ELR (cell line): ENCODE measurements around the gene LLGL2.
A peak's percentile ranks its signal among the peaks of the same experiment; 100 is the strongest.

ENCODE experiments used
- DNase-seq: peaks from one replicate; pipeline ENCODE4 v3.0.0-alpha.2; 2015; ENCODE audit warnings: low read depth

Gene LLGL2

GRCh38 chr17:75523647-75524046 lies 1.9 kb upstream of the LLGL2 start:
- no peak for DNase-seq

GRCh38 chr17:75524269-75524969 lies 1.1 kb upstream of the LLGL2 start:
- DNase-seq = no peak

- no peak for DNase-seq
These were observed 483 bp downstream of the LLGL2 start for GRCh38 chr17:75525806-75526554.

- DNase-seq = no peak
These were observed 1.2 kb downstream of the LLGL2 start for GRCh38 chr17:75526555-75527270.

GRCh38 chr17:75530837-75531720 lies 5.6 kb downstream of the LLGL2 start:
- no peak for DNase-seq

- DNase-seq = peak; percentile 26
These were observed 6.2 kb downstream of the LLGL2 start for GRCh38 chr17:75531721-75532072.

- no peak for DNase-seq
These were observed 9.6 kb downstream of the LLGL2 start for GRCh38 chr17:75535119-75535537.

GRCh38 chr17:75535871-75536270 lies 10.4 kb downstream of the LLGL2 start:
- no peak for DNase-seq

GRCh38 chr17:75536366-75536765 lies 10.9 kb downstream of the LLGL2 start:
- DNase-seq = no peak

GRCh38 chr17:75539967-75540729 lies 14.7 kb downstream of the LLGL2 start:
- DNase-seq = no peak

- DNase-seq = no peak
These were observed 15.5 kb downstream of the LLGL2 start for GRCh38 chr17:75540923-75541503.

- no peak for DNase-seq
These were observed 16.7 kb downstream of the LLGL2 start for GRCh38 chr17:75542229-75542628.

GRCh38 chr17:75542728-75543336 lies 17.3 kb downstream of the LLGL2 start:
- DNase-seq = no peak

- no peak for DNase-seq
These were observed 18.8 kb downstream of the LLGL2 start for GRCh38 chr17:75544250-75544649.

- DNase-seq = no peak
These were observed 20.7 kb downstream of the LLGL2 start for GRCh38 chr17:75546181-75546580.

- no peak for DNase-seq
These were observed 21.6 kb downstream of the LLGL2 start for GRCh38 chr17:75547091-75547490.

- DNase-seq = no peak
These were observed 23.3 kb downstream of the LLGL2 start for GRCh38 chr17:75548813-75549212.

GRCh38 chr17:75549246-75550138 lies 24.0 kb downstream of the LLGL2 start:
- no peak for DNase-seq

- no peak for DNase-seq
These were observed 24.6 kb downstream of the LLGL2 start for GRCh38 chr17:75550139-75550465.

- peak; percentile 17 for DNase-seq
These were observed 25.8 kb downstream of the LLGL2 start for GRCh38 chr17:75551266-75551665.
